OCI-LY7 (cell line): ENCODE measurements around the gene VSIG8. TPM values are rescaled to one million over a fixed set of nuclear protein-coding genes. Genes with fewer than 3 reads are reported as not detected.

Experiments used
- BruUV-seq: library from RNA; stranded (reverse); fragments of 400-500 nt; replicated peaks from 2 replicates; lab custom pipeline; 2021; lab: Mats Ljungman, UMichigan
- CTCF ChIA-PET: fragments of 300-600 bp; sonication (Branson Sonifier 250); formaldehyde crosslinking; loops from one replicate; lab custom pipeline; 2022; ENCODE audit warnings: antibody characterized with exemption; ENCODE audit not compliant: unreplicated experiment; lab: Charles Lee
- POLR2A ChIA-PET: fragments of 300-600 bp; sonication (Branson Sonifier 250); formaldehyde crosslinking; loops from one replicate; lab custom pipeline; 2022; ENCODE audit warnings: antibody characterized with exemption; lab: Charles Lee
- DNase-seq: peaks from one replicate; pipeline ENCODE4 v3.0.0-alpha.2; 2015; ENCODE audit warnings: low spot score
- H2AFZ ChIP-seq: fragments of 200-600 bp; sonication (generic), shearing (Covaris generic); 2 replicates; pipeline ENCODE4 v1.6.1; 2014; ENCODE audit warnings: mild to moderate bottlenecking, antibody characterized with exemption, low read length, moderate library complexity
- H3K27ac ChIP-seq: fragments of 200-600 bp; sonication (generic); 2 replicates; pipeline ENCODE4 v1.5.1; 2014; ENCODE audit warnings: mixed run types, low read depth, mild to moderate bottlenecking, moderate library complexity, low read length, inconsistent platforms; ENCODE audit not compliant: poor library complexity, severe bottlenecking
- H3K36me3 ChIP-seq: fragments of 200-600 bp; sonication (generic); 2 replicates; pipeline ENCODE4 v1.6.1; 2014; ENCODE audit warnings: mild to moderate bottlenecking, antibody characterized with exemption, low read length, moderate library complexity, mixed read lengths; ENCODE audit not compliant: insufficient read depth
- H3K4me1 ChIP-seq: fragments of 200-600 bp; sonication (generic); 2 replicates; pipeline ENCODE4 v1.5.1; 2014; ENCODE audit warnings: mild to moderate bottlenecking, low read length; ENCODE audit not compliant: insufficient read depth, poor library complexity, severe bottlenecking
- H3K4me2 ChIP-seq: fragments of 200-600 bp; sonication (generic); 2 replicates; pipeline ENCODE4 v1.6.1; 2014; ENCODE audit warnings: mild to moderate bottlenecking, low read length
- H3K4me3 ChIP-seq: fragments of 200-600 bp; sonication (generic); 2 replicates; pipeline ENCODE4 v1.5.1; 2014; ENCODE audit warnings: mild to moderate bottlenecking, low read depth, low read length; ENCODE audit not compliant: poor library complexity, severe bottlenecking
- H3K79me2 ChIP-seq: fragments of 200-600 bp; sonication (generic); 2 replicates; pipeline ENCODE4 v1.6.1; 2016; ENCODE audit warnings: low read depth, mild to moderate bottlenecking, low read length, moderate library complexity, mixed read lengths; ENCODE audit not compliant: insufficient read depth
- H3K9me2 ChIP-seq: fragments of 200-600 bp; sonication (generic); 2 replicates; pipeline ENCODE4 v1.6.1; 2016; ENCODE audit warnings: mild to moderate bottlenecking, low read length, mixed read lengths; ENCODE audit not compliant: insufficient read depth
- H3K9me3 ChIP-seq: fragments of 200-600 bp; sonication (generic); 2 replicates; pipeline ENCODE4 v1.6.1; 2014; ENCODE audit warnings: mild to moderate bottlenecking, mixed run types, low read length, mixed read lengths
- H4K20me1 ChIP-seq: fragments of 200-600 bp; sonication (generic); 2 replicates; pipeline ENCODE4 v1.6.1; 2014; ENCODE audit warnings: mild to moderate bottlenecking, antibody characterized with exemption, low read length, moderate library complexity, mixed read lengths; ENCODE audit not compliant: insufficient read depth
- CTCF ChIP-seq: fragments of 200-600 bp; sonication (generic); conservative IDR thresholded peaks from 2 replicates; pipeline ENCODE4 v1.5.1; 2014; ENCODE audit warnings: mild to moderate bottlenecking, antibody characterized with exemption, low read length, moderate library complexity, mixed read lengths
- EZH2phosphoT487 ChIP-seq: fragments of 200-600 bp; sonication (generic); IDR thresholded peaks from 2 replicates; pipeline ENCODE4 v1.6.1; 2018; ENCODE audit warnings: low read depth, borderline replicate concordance, mild to moderate bottlenecking, mixed run types, antibody characterized with exemption, low read length, moderate library complexity, mixed read lengths
- intact Hi-C: fragments of 100-400 bp; cut with micrococcal nuclease; formaldehyde crosslinking; loops from one replicate; pipeline ENCODE4 v1.10.0; 2022; ENCODE audit not compliant: unreplicated experiment
- total RNA-seq, 2 experiments: library from RNA; depleted of rRNA in 1 of 2; stranded (reverse); fragments of >200 nt in 1 of 2; shearing (Covaris generic) in 1 of 2; gene quantifications; 2 replicates each; pipeline ENCODE4 v1.2.3, GENCODE V29; 2014 to 2022

Gene VSIG8
- total RNA-seq, 2 experiments from 2014 or later = not detected

- POLR2A ChIA-PET = no interaction called here
- H2AFZ ChIP-seq = no peak overlapping the region
- no peaks in the 10 kb centered on the region for H3K9me2 ChIP-seq
- H3K4me3 ChIP-seq = no peak overlapping the region
- no peak for TF ChIP-seq CTCF
- TF ChIP-seq EZH2phosphoT487 = no peak
- no peak for DNase-seq
- H3K4me1 ChIP-seq = no peaks in the 10 kb centered on the region
- H3K9me3 ChIP-seq = no peaks in the 10 kb centered on the region
- H3K79me2 ChIP-seq = no peaks in the 10 kb centered on the region
- no peaks in the 10 kb centered on the region for H3K36me3 ChIP-seq
- H3K4me2 ChIP-seq = no peak overlapping the region
- H3K27ac ChIP-seq = no peak overlapping the region
- intact Hi-C loops = no loop called here
- BruUV-seq = no TSS peak
- CTCF ChIA-PET = no interaction called here
- H4K20me1 ChIP-seq = no peaks in the 10 kb centered on the region
Measured at GRCh38 chr1:159854693-159855192, 7.7 kb downstream of the VSIG8 start.

- BruUV-seq = no TSS peak
- no peak for DNase-seq
- intact Hi-C loops = no loop called here
- ChIA-PET CTCF (no interaction called here), POLR2A (no interaction called here)
- Histone ChIP-seq H3K4me2 (no peak overlapping the region), H3K9me3 (no peaks in the 10 kb centered on the region), H3K4me1 (no peaks in the 10 kb centered on the region), H3K27ac (no peak overlapping the region), H3K79me2 (no peaks in the 10 kb centered on the region), H4K20me1 (no peaks in the 10 kb centered on the region), H3K9me2 (no peaks in the 10 kb centered on the region), H3K36me3 (no peaks in the 10 kb centered on the region), H3K4me3 (no peak overlapping the region), H2AFZ (no peak overlapping the region)
- TF ChIP-seq EZH2phosphoT487 (no peak), CTCF (no peak)
Measured at GRCh38 chr1:159854116-159854692, 8.3 kb downstream of the VSIG8 start.

- TF ChIP-seq EZH2phosphoT487 (no peak), CTCF (no peak)
- Histone ChIP-seq H3K27ac (no peak overlapping the region), H3K4me1 (no peaks in the 10 kb centered on the region), H3K79me2 (no peaks in the 10 kb centered on the region), H3K4me2 (no peak overlapping the region), H3K9me2 (no peaks in the 10 kb centered on the region), H3K9me3 (no peaks in the 10 kb centered on the region), H3K36me3 (no peaks in the 10 kb centered on the region), H4K20me1 (no peaks in the 10 kb centered on the region), H3K4me3 (no peak overlapping the region), H2AFZ (no peak overlapping the region)
- intact Hi-C loops = no loop called here
- no TSS peak for BruUV-seq
- no peak for DNase-seq
- POLR2A ChIA-PET = no interaction called here
- CTCF ChIA-PET = no interaction called here
Measured at GRCh38 chr1:159853417-159854115, 8.9 kb downstream of the VSIG8 start.
